HK-2 (cell line): ENCODE results near the gene ATG4A.

Experiments used
- DNase-seq: peaks from one replicate; pipeline ENCODE4 v3.0.0-alpha.2; 2018; ENCODE audit not compliant: unreplicated experiment

The ATG4A gene

GRCh38 chrX:108123591-108124366 is 32.2 kb downstream of the ATG4A start:
- no peak for DNase-seq

GRCh38 chrX:108126661-108127060 is 35.1 kb downstream of the ATG4A start:
- DNase-seq: no peak

- no peak for DNase-seq
Observed at GRCh38 chrX:108127152-108127551, 35.6 kb downstream of the ATG4A start.

GRCh38 chrX:108130889-108131288 is 39.3 kb downstream of the ATG4A start:
- no peak for DNase-seq

GRCh38 chrX:108131471-108131870 is 39.9 kb downstream of the ATG4A start:
- DNase-seq: no peak

- DNase-seq: no peak
Observed at GRCh38 chrX:108132034-108132433, 40.5 kb downstream of the ATG4A start.

GRCh38 chrX:108132876-108133275 is 41.3 kb downstream of the ATG4A start:
- DNase-seq: no peak

GRCh38 chrX:108134724-108135123 is 43.1 kb downstream of the ATG4A start:
- DNase-seq: no peak

- no peak for DNase-seq
Observed at GRCh38 chrX:108138814-108139702, 47.5 kb downstream of the ATG4A start.

- no peak for DNase-seq
Observed at GRCh38 chrX:108148524-108148923, 56.9 kb downstream of the ATG4A start.

GRCh38 chrX:108156082-108156481 is 64.5 kb downstream of the ATG4A start:
- DNase-seq: no peak

- no peak for DNase-seq
Observed at GRCh38 chrX:108156934-108157466, 65.4 kb downstream of the ATG4A start.

- DNase-seq: no peak
Observed at GRCh38 chrX:108157628-108158027, 66.0 kb downstream of the ATG4A start.

GRCh38 chrX:108159028-108159670 is 67.6 kb downstream of the ATG4A start:
- no peak for DNase-seq

GRCh38 chrX:108160309-108160708 is 68.7 kb downstream of the ATG4A start:
- no peak for DNase-seq

- DNase-seq: no peak
Observed at GRCh38 chrX:108162265-108162664, 70.7 kb downstream of the ATG4A start.

- no peak for DNase-seq
Observed at GRCh38 chrX:108163333-108164082, 71.9 kb downstream of the ATG4A start.

- DNase-seq: peak; percentile 12
Observed at GRCh38 chrX:108165383-108166111, 74.0 kb downstream of the ATG4A start.

GRCh38 chrX:108167211-108167872 is 75.8 kb downstream of the ATG4A start:
- DNase-seq: no peak
